Left lung (tissue), 10 donors: ENCODE results near the gene ZNF480. TPM values are rescaled to one million over a fixed set of nuclear protein-coding genes. Genes with fewer than 3 reads are reported as not detected.
"Not testable (repeated sequence)": the region's sequence is repeated elsewhere in the genome, so short reads cannot be mapped to it uniquely, and the experiment has no call there.

Experiments
- ATAC-seq: fragments of 200-7000 bp; cut with Tn5 transposase; one replicate; pipeline ENCODE4 v1.9.1; 2020; ENCODE audit warnings: moderate library complexity
- DNase-seq, 4 donors: peaks; one replicate each; pipeline ENCODE4 v3.0.0-alpha.2; 2013 to 2020
- H3K27ac ChIP-seq, 2 donors: fragments of 200-600 bp; sonication (generic) in 1 of 2; one replicate each; pipeline versions ENCODE4 v1.5.0 to v1.8.0; 2020 to 2021
- H3K27me3 ChIP-seq, 2 donors: fragments of 200-600 bp; sonication (generic) in 1 of 2; one replicate each; pipeline versions ENCODE4 v1.5.0 to v1.8.0; 2020 to 2021
- H3K36me3 ChIP-seq, 2 donors: fragments of 200-600 bp; sonication (generic) in 1 of 2; one replicate each; pipeline versions ENCODE4 v1.5.0 to v1.8.0; 2020 to 2021
- H3K4me1 ChIP-seq, 2 donors: fragments of 200-600 bp; one replicate each; pipeline ENCODE4 v1.8.0; 2021
- H3K4me3 ChIP-seq, 2 donors: fragments of 200-600 bp; sonication (generic) in 1 of 2; one replicate each; pipeline versions ENCODE4 v1.5.0 to v1.8.0; 2020 to 2021; ENCODE audit warnings: mild to moderate bottlenecking in 1 of 2
- H3K9me3 ChIP-seq, 2 donors: fragments of 200-600 bp; sonication (generic) in 1 of 2; one replicate each; pipeline versions ENCODE4 v1.5.0 to v1.8.0; 2020 to 2021
- intact Hi-C, 2 donors: fragments of 100-400 bp; cut with DNase I; formaldehyde crosslinking; loops; one replicate each; pipeline versions ENCODE4 v1.11.2 to v1.14.2; 2022
- polyA plus RNA-seq, 6 donors: library from polyadenylated mRNA; unstranded; fragments of 120-200 nt; gene quantifications; one replicate each; pipeline ENCODE4 v1.2.1, GENCODE V29; 2013; ENCODE audit not compliant: insufficient read length in 6 of 6
- total RNA-seq, 2 donors: library from RNA; stranded (reverse); fragmentation: NEBNext Ultra II Directional; extraction: Animal tissue kit (Norgen Biotek cat#: 25700); gene quantifications; one replicate each; pipeline ENCODE4 v1.2.1, GENCODE V29; 2021
- TF ChIP-seq, protein P1 (sequence below), 2 donors: fragments of 200-600 bp; sonication (generic) in 1 of 2; IDR thresholded peaks; one replicate each; pipeline versions ENCODE4 v1.5.0 to v1.8.0; 2021; ENCODE audit warnings: antibody characterized with exemption in 2 of 2
- donor health status: DM: no; HTN: yes; CAD: no.
- donor health status: DM: no; HTN: no; CAD: no.

Gene ZNF480
- total and polyA plus RNA-seq, 8 donors, result 10.7 to 15.2 (median 13.6) TPM

DNA sequence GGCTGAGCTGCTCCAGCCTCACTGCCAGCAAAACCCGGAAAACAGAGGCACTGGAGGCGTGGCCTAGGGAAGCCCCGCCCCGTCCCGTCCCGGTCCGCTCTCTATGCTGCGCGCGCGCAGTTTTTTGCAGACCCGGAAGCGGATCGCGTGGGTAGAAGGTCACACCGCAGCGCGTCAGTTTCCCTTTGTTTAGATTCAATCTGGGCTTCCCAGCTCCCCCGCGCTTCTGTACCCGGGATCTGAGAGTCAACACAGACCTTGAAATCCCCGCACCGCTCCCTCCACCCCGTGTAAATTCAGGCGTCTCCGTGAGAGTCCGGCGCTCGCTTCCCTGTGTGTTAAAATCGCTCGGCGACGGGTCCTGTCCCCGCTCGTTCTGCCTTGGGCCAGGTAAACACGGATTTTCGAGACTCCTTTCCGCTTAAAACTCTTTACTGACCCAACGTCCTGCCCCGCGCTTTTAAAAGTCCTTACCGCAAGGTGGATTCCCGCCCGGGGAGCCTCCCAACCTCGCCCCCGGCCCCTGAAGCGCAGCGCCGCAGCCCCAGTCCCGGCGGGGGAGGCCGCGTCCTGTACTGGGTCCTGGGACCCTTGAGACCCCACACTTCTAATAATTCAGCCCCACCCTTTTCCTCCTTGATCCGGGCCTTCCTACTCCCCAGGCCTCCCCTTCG is 39.3 kb downstream of the ZNF480 start, which contains the start of gene ZNF610:
ZNF610 (plus strand) TSS at position 127 of the 674 bp plus-strand sequence. CDS start 12,930 bp downstream, outside the sequence.
- Histone ChIP-seq H3K4me3 (peak within 1 kb of the TSS; percentile 74 to 80), H3K27me3 (no peaks in the 10 kb centered on the region), H3K27ac (peak within 1 kb of the TSS; percentile 51 to 82), H3K36me3 (no peaks in the 10 kb centered on the region), H3K9me3 (peaks cover 0 to 53% of the 10 kb centered on the region in 2 donors), H3K4me1 (peaks cover 0 to 7% of the 10 kb centered on the region in 2 donors)
- ATAC-seq, result peak; percentile 100
- TF ChIP-seq, protein P1, sequence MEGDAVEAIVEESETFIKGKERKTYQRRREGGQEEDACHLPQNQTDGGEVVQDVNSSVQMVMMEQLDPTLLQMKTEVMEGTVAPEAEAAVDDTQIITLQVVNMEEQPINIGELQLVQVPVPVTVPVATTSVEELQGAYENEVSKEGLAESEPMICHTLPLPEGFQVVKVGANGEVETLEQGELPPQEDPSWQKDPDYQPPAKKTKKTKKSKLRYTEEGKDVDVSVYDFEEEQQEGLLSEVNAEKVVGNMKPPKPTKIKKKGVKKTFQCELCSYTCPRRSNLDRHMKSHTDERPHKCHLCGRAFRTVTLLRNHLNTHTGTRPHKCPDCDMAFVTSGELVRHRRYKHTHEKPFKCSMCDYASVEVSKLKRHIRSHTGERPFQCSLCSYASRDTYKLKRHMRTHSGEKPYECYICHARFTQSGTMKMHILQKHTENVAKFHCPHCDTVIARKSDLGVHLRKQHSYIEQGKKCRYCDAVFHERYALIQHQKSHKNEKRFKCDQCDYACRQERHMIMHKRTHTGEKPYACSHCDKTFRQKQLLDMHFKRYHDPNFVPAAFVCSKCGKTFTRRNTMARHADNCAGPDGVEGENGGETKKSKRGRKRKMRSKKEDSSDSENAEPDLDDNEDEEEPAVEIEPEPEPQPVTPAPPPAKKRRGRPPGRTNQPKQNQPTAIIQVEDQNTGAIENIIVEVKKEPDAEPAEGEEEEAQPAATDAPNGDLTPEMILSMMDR (IDR thresholded peaks at IDR 0.05), result no peak
- intact Hi-C loops, result no loop called here
- DNase-seq, result peak; percentile 78 to 94 (median 90)

GRCh38 chr19:52336791-52337381 is 39.9 kb downstream of the ZNF480 start:
- Histone ChIP-seq H3K4me1 (peaks cover 0 to 7% of the 10 kb centered on the region in 2 donors), H3K27ac (peak overlapping the region in 1 of 2 donors; percentile 82), H3K9me3 (peaks cover 0 to 47% of the 10 kb centered on the region in 2 donors), H3K4me3 (peak overlapping the region; percentile 74 to 80), H3K36me3 (no peaks in the 10 kb centered on the region), H3K27me3 (no peaks in the 10 kb centered on the region)
- TF ChIP-seq, protein P1 (IDR thresholded peaks at IDR 0.05), result no peak
- intact Hi-C loops, result no loop called here
- DNase-seq (peak in 2 of 4 donors; percentile 12 to 18), ATAC-seq (no peak)

- peaks cover 0 to 32% of the 10 kb centered on the region in 2 donors for H3K9me3 ChIP-seq
- intact Hi-C loops, H3K4me3 ChIP-seq, H3K27ac ChIP-seq, H3K4me1 ChIP-seq, ATAC-seq, DNase-seq, H3K27me3 ChIP-seq, H3K36me3 ChIP-seq: not testable (repeated sequence)
Observed at GRCh38 chr19:52339022-52339421, 42.1 kb downstream of the ZNF480 start.

GRCh38 chr19:52343548-52343947 is 46.6 kb downstream of the ZNF480 start:
- intact Hi-C loops, result no loop called here
- TF ChIP-seq, protein P1 (IDR thresholded peaks at IDR 0.05), result peak; percentile 28 to 64
- H3K27me3 ChIP-seq, result no peaks in the 10 kb centered on the region
- ATAC-seq (peak; percentile 52), DNase-seq (peak in 3 of 4 donors; percentile 34 to 77 (median 34))
- no peak overlapping the region for H3K27ac ChIP-seq
- H3K4me1 ChIP-seq, result no peaks in the 10 kb centered on the region
- H3K9me3 ChIP-seq, result peaks cover 0 to 51% of the 10 kb centered on the region in 2 donors
- peaks cover 0 to 2% of the 10 kb centered on the region in 2 donors for H3K36me3 ChIP-seq
- no peak overlapping the region for H3K4me3 ChIP-seq

DNA sequence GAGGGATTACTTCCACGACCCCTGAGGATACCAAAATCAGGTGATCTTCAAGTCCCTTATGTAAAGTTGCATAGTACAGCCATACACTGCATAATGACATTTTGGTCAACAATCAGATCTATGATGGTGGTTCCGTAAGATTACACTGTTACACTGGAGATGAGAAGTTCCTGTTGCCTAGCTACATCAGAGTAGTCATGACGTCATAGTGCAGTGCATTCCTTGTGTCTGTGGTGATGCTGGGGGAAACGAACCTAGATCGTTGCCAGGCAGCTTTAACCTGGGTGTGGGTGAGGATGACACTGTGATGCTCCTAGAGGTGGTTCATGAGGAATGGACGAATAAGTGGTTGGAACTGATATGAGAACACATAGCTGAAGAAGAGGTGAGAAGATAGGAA is 48.2 kb downstream of the ZNF480 start:
- intact Hi-C loops, result no loop called here
- TF ChIP-seq, protein P1 (IDR thresholded peaks at IDR 0.05), result no peak
- Histone ChIP-seq H3K4me3 (no peak overlapping the region), H3K36me3 (peaks cover 0 to 17% of the 10 kb centered on the region in 2 donors), H3K27ac (no peak overlapping the region), H3K9me3 (peaks cover 0 to 63% of the 10 kb centered on the region in 2 donors), H3K27me3 (no peaks in the 10 kb centered on the region), H3K4me1 (no peaks in the 10 kb centered on the region)
- no peak for DNase-seq
- ATAC-seq, result no peak
